Right hindlimb (tissue), 1 donor: ENCODE results near the gene CAMK2A.

Experiments
- DNase-seq: peaks from one replicate; pipeline ENCODE4 v3.0.0-alpha.2; 2018

The CAMK2A gene

DNA sequence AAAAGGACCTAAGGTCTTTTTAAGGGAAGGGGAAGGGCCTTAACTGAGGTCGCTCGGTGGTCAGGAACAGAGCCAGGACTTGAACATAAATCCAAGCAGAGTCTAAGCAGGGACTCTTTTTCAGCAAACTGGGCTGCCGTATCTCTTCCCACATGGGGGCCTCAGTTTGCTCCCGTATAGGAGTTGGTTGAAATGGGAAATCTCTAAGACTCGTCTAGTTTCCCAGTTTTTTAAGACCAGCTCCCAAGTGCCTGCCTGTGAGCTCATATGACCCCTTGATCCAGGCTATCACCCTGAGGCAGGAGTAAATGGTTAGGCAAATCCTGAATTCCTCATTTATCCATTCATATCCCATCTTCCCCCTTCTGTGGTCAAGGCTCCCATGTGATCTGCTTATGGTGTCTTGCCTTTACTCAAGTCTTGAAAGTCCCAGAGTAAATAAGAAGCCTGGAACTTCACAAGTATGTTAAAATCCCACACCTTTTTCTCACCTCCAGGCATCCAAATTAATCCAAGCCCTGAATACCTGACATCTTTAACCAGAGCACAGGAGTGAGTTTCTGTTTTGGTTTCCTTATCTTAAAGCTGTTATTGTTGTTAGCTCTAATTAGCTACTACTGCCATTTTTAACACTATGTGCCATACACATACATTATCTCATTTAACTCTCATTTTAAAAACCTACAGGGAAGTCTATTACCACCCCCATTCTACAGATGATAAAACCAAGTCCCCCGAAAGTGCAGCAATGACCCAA, 10.2 kb upstream of the CAMK2A start:
- peak; percentile 54 for DNase-seq

DNA sequence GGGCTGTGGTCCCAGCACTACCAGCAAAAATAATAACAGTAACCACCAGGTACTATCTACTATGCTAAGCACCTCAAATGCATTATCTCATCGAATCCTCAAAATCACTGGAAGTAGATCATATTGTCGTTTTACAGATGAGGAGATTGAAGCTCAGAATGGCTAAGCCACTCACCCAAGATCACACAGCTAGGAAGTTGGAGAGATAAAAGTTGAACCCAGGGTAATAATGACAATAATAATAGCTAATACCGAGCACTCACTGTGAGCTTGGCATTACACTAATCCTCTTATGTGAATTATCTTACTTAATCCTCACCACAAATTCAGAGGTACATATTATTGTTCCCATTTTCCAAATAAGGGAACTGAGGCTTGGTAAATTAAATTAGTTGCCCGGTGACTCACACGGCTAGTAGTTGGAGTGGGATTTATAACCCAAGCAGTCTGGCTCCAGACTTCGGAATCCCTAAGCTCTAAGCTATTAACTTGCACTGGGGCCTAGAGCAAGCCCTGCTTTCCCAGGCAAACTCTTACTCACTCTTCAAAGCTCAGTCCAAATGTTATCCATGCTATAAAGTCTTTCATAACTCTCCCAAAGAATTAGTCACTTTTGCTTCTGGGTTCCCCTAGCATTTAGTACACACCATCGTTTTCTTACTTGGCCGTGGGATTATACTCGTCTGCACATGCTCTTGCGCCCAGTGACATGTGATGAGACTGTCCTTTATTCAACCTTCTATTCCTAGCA, 9.3 kb upstream of the CAMK2A start:
- no peak for DNase-seq

DNA sequence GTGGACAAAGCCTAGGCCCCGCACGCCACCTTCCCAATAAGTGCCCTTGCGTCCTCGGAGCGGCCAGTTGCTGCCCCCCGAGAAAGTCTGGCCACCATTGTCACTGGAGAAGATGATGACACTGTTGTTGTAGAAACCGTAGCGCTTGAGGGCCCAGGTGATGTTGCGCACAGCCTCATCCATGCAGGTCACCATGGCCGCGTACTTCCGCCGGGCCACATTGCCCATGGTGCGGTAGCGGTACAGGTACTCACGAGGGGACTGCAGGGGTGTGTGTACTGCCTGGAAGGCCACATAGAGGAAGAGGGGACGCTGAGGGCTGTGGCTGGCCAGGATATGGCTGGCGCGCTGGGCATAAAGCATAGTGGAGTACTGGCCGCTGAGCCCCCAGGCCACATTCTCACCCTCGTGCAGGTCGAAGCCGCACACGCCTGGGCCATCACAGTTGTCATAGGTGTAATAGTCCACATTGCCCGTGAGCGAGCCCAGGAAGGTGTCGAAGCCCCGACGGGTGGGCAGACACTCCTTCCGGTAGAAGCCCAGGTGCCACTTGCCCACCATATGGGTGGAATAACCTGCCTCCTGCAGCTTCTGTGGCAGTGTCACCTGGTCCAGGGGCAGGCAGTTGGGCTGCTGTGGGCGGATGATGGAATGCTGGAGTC, 8.5 kb upstream of the CAMK2A start:
- DNase-seq, result no peak

DNA sequence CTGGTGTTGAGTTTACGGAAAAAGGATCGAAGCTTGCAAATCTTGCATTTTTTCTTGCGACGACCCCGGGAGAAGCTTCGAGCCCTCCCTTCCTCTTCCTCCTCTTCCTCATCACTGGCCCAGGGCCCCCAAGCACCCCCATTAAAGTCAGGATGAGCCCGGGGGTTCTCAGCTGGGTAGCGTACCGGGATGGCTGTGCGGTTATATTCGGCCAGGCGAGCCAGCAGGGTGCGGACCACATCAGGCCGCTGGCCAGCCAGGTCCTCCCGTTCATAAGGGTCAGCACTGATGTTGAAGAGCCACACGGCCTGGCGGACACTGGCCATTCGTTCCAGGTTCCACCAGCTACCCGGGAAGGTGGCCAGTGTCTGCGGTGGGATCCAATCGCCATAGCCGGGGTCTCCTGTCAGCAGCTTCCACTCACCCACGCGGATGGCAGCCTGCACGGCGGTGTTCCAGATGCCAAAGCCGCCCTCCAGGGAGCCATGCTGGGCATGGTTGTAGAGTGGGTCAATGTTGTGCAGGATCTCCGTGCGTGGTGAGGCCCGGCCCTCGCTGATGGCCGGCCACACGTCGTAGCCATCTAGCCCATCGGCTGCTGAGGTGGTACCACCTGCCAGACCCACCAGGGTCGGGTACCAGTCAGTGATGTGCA, 7.8 kb upstream of the CAMK2A start:
- no peak for DNase-seq

DNA sequence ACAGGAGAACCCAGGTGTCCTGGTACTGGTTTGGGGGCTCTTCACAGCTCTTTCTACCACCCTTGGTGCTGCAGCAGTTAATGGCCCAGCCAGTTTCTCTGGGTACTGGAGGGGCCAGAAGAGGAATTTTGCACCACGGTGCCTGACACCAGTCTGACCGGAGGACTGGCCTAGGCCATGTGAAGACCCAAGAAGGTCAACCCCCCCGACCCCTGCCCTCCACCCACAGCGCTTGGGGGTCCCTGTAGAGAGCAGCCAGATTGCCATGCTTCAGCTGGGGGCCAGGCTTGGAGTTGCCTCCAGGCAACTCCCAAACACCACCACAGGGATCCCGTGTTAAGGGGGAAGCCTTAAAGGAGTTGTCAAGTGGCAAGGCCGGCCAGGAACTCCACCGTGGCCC, 6.9 kb upstream of the CAMK2A start:
- DNase-seq, result no peak

DNA sequence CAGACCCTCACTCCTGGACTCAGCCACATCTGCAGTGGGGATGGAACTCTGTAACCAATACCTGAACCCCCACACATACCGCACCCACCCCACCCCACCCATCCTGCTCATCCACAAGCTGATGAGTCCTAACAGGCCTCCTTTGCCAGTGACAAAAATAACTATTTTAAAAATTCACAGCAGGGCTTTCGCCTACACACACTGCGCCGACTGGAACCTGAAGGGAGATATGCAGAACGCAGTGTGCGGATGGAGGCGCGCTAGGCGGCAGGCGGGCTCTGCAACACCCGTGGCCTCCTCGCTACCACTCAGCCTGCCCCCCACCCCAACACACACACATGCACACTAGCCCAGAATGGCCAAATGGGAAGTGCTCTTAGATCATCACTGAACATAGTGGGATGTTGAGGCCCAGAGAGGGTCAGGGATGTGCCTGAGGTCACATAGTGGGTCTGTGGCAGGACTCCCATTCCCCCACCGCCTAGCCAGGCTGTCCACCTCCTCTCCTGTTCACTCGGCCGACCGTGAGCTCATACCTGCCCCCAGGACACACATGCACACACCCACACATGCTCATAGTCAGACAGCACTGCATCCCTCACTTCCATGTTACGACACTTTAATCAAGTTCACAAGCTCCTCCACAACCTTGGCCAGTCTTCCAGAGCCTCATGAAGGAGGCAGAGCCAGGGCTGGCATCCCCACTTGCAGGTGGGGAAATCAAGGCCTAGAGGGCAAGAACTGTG, 6.3 kb upstream of the CAMK2A start:
- no peak for DNase-seq

DNA sequence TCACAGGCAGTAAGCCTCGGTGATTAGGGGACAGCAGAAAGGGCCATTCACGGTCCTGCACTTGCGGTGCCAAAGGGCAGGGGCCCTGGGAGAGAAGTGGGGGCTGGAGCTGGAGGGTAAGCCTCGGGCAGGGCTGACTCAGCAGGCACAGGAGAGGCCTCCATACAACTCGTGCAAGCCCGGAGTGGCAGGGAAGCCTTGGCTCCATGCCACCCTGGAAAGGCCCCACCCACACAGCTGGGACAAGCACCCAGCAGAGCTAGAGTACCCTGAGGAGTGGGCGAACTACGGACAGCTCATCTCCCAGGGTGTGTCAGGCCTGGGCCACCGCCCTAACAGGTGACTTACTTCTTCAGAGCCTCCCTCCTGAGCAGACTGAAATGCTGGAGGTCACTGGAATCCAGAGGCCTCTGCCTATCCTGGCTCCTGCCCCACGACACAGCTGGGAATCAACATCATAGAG, 5.6 kb upstream of the CAMK2A start:
- no peak for DNase-seq

DNA sequence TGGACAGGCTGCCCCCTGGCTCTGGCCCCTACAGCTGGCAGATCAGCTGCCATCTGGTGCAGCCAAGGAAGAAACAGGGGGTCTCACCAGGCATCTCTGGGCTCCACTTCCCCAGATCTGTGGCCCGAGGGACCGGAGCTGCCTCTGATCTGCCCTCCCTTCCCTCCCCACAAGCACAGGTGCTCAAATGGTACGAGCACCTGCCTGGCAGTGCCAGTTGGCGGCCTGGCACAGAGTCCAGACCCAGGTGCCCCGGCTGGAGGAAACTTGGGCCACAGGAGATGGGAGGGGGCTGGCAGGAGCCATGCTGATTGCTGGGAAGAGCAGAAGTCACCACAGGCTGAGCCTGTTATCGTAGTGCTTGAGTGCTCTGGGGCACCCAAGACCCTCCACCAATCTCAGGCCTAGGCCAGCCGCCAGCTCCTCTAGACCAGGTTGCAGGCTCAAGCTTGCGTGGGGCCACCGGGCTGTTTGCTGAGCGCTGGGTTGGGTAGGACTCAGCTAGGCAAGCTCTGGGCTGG, 5.0 kb upstream of the CAMK2A start:
- no peak for DNase-seq

DNA sequence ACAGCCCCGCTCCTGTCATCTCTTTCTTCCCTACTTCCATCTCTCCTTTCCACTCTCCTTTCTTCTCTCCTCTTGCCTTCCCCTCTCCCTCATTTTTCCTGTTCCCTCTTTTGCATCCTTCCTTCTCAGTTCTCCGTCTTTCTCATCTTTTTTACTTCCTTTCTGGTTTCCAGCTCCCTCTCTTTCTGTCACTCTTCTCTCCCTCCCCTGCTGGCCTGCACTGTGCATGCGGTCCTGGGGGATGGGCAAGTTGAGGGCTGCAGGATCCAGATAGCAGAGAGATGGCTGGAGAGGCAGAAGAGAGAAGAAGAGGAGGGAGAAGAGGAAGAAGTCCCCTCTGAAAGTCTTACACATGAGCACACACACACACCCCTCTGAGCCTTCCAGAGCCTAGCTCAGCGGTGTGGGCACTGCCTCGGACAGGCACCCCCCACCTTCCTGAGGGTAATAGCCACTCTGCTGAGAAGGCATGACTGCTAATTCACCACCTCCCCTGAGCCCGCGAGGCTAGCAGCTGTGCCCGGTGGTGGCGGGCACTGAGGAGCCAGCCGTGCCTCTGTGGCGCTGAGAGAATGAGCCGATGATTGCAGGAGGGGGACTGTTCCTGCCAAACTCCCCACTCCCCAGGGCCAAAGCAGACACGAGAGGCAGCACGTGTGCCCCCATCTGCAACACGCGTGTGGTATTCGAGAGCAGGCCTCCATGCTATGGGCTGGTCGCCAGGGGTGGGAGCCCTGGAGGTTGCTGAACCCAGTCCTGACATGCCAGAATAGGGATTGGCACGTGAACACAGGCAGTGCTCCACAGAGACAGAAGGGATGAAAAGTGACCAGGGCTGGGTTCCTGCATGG, 3.7 kb upstream of the CAMK2A start:
- no peak for DNase-seq

DNA sequence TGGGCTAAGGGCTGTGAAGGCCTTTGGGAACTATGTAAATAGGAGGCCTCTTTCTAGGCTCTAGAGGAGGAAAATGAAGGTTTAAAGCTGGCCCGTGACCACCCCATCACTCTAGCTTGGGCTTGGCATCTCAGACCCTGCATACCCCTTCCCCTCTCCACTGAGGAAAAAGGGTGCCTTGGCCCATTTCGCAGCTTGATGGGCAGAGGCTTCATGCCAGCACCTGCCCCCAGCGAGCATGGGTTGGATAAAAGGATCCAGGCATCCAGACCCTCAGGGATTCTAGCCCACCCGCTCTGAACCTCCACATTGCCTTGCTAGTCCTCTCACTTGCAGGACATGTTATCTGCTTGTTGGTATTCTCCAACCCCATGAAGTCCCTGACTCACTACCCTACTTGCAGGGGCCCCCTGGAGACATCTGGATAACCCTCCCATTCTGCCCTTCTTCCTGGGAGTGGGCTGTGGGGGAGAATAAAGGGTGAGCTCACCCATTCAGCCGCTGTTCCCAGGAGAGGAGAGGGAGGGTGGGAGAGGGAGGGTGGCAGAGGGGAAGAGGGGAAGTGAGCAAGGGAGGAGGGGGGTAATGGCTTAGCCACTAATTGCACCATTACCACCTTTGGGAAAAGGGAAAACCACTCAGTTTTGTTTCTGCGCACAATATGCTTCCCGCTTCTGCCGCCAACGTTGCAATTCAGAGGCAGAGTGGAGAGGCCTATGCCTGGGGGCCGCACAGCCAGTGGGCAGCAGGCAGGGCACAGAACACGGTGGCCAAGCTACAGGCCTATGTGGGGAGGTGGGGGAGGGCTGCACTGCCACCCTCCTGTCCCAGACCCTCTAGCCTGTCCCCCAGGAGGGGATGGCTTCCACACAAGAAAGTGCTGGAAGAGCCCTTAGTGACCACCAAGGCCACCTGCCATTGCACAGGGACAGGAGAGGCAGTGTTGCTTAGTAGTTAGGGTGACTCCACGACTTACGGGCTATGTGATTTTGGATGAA, 2.1 kb upstream of the CAMK2A start:
- no peak for DNase-seq

DNA sequence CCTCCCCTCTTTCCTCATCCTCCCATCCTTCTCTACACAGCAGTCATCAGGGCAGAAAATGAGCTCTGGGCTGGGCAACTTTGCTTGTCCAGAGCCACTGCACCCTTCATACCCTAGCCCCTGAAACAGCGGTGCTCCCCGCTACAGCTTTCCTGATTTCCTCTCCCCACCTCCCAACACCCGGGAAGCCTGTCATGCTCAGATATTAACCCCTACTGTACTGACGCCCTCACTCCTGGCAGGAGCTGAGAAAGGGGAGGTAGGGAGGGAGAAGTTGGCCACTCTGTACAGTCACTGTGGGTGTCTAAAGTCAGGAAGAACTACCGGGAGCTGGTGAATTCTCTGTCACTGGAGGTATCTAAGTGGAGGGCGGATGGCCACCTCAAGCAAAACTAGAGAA, 782 bp downstream of the CAMK2A start:
- no peak for DNase-seq

DNA sequence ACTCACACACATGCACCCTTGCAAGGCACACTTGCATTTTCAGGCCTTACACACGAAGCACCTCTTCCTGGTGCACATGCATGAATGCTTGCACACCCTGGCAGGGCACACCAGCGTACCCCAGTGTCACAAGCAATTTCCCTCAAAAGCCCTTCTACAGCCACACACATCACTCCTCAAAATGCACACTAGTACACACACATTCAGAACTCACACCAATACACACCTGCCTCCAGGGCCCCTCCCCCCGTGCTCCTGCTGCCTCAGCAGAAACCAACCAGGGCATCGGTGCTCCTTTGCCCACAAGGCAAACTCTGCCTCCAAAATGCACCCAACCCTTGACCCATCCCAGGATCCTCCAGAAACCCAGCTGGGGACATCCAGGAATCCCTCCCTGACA, 1.2 kb downstream of the CAMK2A start:
- DNase-seq, result no peak

DNA sequence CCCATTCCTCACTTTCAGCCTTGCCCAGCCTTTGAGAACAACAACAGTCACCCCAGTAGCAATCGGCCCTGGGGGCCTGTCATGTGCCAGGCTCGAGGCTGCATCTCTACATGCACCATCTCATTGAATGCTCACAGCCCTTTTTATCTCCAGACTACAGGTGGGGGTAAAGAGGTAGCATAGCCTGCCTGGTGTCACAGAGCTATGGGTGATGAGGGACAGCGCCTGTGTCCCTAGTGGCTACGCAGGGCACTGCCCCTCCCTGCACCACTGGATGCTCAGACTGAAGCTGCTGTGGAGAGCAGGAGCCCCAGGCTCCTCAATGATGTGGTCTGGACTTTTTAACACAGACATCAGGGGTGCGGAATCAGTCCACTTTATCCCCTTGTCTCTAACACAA, 2.8 kb downstream of the CAMK2A start:
- DNase-seq, result no peak

DNA sequence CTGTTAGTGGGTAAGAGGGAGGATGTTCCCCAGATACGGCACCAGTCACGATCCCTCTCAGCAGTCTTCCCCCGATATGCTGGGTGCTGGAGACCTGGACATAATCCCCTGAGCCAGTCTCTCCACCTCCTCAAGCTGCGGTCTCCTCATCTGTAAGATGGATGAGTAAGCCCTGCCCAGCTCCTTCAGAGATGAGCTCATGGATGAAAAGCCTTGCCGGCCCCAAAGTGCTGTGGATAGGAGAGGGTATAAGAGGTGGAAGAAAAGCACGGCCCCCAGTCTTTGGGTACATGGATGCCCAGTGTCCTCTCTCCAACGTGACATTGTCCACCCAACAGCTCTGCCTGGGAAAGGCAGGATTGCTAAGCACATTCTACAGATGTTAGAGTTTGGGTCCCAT, 4.5 kb downstream of the CAMK2A start:
- no peak for DNase-seq

DNA sequence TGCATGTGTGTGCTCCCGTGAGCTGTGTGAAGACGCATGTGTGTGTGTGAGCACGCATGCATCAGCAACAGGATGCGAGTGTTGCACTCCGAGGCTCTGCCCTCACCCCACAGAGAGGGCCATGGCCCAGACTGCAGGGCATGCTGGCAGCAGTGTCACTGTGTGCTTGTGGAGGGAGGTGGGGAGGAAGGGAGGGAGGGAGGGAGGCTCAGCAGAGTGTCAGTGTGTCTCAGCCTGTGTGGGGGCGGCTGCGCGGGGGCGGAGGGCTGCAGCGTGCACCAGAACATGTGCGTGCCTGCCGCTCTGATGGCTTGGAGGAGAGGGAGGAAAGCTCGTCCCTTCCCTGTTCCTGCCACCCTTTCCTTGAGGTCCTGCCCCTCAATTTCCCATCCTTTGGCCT, 5.3 kb downstream of the CAMK2A start:
- no peak for DNase-seq

DNA sequence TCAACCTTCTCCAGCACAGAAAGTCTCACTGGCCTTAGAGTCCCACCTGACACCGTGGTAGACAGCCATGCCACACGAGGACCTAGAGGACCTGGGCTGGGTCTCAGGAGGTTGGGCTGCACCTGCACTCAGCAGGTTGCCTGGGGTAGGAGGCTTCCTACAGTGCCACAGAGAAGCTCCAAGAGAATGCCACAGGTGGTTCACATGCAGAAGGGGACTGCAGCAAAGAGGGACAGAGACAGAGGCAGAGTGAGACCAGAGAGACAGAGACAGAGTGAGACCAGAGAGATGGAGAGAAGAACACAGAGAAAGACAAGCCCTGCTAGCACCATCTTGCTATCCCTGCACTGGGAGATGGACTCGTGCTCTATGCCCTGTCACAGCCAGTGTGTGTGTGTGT, 5.7 kb downstream of the CAMK2A start:
- no peak for DNase-seq

DNA sequence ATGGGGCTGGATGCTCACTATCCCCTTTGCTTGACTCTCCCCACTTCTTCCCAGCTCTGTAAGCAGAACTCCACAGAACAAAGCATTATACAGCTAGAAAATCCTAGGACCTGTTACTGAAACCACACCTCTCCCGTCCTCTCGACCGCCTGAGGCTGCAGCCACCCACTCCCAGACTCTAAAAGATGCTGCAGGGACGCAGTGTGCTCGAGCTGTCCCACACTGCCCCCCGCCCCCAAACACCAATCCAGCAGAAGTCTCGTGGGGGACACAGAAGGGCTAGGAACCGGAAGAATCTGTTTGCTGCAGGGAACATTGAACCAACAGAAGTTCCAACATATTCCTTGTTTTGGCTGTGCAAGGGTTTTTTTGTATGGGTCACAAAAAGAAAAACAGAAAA, 7.6 kb downstream of the CAMK2A start:
- DNase-seq, result no peak

DNA sequence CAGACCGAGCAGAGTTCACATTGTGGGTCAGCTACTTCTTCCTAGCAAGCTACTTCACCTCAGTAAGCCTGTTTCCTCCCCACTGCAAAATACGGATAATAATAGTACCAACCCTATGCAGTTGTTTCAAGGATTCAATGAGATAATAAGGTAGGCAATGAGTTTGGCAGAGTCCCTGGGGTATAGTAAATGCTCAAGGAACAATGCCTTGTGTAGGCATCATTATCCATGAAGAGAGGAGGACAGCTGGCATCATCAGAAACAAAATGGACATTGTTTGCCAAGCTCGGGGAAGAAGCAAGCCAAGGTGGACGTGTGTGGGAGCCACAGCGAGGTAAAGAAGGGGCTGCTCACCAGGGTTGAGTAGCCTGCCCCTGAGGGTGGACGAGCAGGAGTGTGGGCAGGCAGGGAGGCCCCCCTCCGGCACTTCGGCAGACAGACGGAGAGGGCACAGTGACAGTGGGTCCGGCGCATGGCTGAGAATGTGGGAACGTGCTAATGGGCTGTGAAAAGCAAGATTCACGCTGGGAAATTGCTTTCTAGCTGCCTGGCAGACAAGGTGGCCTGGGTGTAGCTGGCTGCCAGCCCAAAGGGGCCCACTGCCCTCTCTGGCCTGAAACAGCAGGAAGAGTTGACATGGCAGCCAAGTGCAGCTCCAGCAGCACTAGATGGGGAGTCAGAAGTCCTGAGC, 10.1 kb downstream of the CAMK2A start:
- DNase-seq, result no peak

DNA sequence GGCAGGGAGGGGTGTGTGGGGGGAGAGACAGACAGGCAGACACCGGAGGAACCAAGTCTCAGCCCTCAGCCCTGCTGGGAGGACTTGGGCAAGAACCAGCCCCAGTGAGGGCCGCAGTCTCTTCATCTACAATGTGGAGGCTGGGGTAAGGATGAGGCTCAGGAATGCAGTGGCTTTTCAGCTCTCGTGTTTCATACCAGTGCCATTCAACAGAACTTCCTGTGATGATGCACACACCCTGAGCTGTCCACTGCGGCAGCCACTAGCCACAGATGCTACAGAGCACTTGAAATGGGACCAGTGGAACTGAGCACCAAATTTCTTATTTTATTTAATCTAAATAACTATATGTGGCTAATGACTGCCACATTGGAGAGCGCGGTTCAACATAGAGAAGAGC, 10.7 kb downstream of the CAMK2A start:
- no peak for DNase-seq
